ENCODE results near the gene ADAMTS10.
"Not testable (repeated sequence)": the region's sequence is repeated elsewhere in the genome, so short reads cannot be mapped to it uniquely, and the experiment has no call there.

- TF ChIP-seq, protein P1, sequence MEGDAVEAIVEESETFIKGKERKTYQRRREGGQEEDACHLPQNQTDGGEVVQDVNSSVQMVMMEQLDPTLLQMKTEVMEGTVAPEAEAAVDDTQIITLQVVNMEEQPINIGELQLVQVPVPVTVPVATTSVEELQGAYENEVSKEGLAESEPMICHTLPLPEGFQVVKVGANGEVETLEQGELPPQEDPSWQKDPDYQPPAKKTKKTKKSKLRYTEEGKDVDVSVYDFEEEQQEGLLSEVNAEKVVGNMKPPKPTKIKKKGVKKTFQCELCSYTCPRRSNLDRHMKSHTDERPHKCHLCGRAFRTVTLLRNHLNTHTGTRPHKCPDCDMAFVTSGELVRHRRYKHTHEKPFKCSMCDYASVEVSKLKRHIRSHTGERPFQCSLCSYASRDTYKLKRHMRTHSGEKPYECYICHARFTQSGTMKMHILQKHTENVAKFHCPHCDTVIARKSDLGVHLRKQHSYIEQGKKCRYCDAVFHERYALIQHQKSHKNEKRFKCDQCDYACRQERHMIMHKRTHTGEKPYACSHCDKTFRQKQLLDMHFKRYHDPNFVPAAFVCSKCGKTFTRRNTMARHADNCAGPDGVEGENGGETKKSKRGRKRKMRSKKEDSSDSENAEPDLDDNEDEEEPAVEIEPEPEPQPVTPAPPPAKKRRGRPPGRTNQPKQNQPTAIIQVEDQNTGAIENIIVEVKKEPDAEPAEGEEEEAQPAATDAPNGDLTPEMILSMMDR (conservative IDR thresholded peaks at IDR 0.05; ENCODE audit: low read depth, low read length): not testable (repeated sequence)
- not testable (repeated sequence) for TF ChIP-seq EZH2 (IDR thresholded peaks at IDR 0.05; ENCODE audit: low read length, unreplicated experiment)
Measured at GRCh38 chr19:8553729-8554128, 56.8 kb downstream of the ADAMTS10 start.
